Activated naive CD8-positive, alpha-beta T cell treated with anti-CD3 and anti-CD28 coated beads, Interleukin-2, amount 10 ng/mL, durations not matched to agents 7 days and 5 days (primary cell): ENCODE measurements around the gene RNGTT. TPM values are rescaled to one million over a fixed set of nuclear protein-coding genes. Genes with fewer than 3 reads are reported as not detected.
"Not testable (repeated sequence)": the region's sequence is repeated elsewhere in the genome, so short reads cannot be mapped to it uniquely, and the experiment has no call there.

Experiments
- ATAC-seq: fragments of 150-1000 bp; cut with Tn5 transposase; one replicate; pipeline ENCODE4 v1.10.0; 2021; ENCODE audit warnings: low read depth, moderate library complexity
- POLR2A ChIA-PET: fragments of 350-600 bp; sonication (Branson Sonifier 250); formaldehyde crosslinking; loops from one replicate; lab custom pipeline; 2021; ENCODE audit warnings: antibody characterized with exemption; lab: Charles Lee
- DNase-seq: peaks from one replicate; pipeline ENCODE4 v3.0.0; 2021
- H3K27ac Mint-ChIP-seq: one replicate; pipeline ENCODE4 v1.8.0; 2022; ENCODE audit warnings: mild to moderate bottlenecking, mixed read lengths
- H3K27me3 Mint-ChIP-seq: one replicate; pipeline ENCODE4 v1.8.0; 2022; ENCODE audit warnings: mild to moderate bottlenecking, moderate library complexity, mixed read lengths
- H3K36me3 Mint-ChIP-seq: one replicate; pipeline ENCODE4 v1.8.0; 2021; ENCODE audit warnings: mild to moderate bottlenecking, mixed read lengths
- H3K4me1 Mint-ChIP-seq: one replicate; pipeline ENCODE4 v1.8.0; 2021; ENCODE audit warnings: mixed read lengths
- H3K4me3 Mint-ChIP-seq: one replicate; pipeline ENCODE4 v1.8.0; 2022; ENCODE audit warnings: mild to moderate bottlenecking, moderate library complexity, mixed read lengths
- H3K9me3 Mint-ChIP-seq: one replicate; pipeline ENCODE4 v1.8.0; 2021; ENCODE audit warnings: mixed read lengths
- total RNA-seq, 2 experiments: library from RNA; stranded (reverse); gene quantifications; one replicate each; pipeline ENCODE4 v1.2.3, GENCODE V29; 2021

Gene RNGTT
- total RNA-seq, 2 experiments from 2014 or later: 19.9 to 20.1 TPM

DNA sequence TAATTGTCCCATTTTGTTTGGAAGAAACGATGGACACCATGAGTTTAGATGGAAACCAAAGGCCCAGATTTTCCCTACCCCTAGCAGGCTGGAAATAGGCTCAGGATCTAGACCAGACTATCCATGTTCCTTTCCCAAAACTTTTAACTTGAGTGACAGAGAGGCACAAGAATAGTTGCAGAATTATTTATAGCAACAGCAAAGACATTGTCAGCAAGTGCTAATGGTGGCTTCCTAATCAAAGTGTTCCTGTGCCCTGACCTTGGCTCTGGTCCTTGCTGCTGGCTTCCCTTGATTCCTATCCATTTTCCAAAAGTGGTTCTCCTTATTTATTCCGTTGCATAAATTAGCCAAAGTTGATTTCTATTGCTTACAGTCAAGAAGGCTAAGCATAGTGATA, 103.1 kb downstream of the RNGTT start:
- Mint-ChIP-seq H3K27ac (no peak overlapping the region), H3K4me3 (no peak overlapping the region), H3K9me3 (no peaks in the 10 kb centered on the region), H3K27me3 (no peaks in the 10 kb centered on the region), H3K4me1 (peaks cover 7% of the 10 kb centered on the region), H3K36me3 (peaks cover 20% of the 10 kb centered on the region)
- POLR2A ChIA-PET: no interaction called here
- ATAC-seq (no peak), DNase-seq (no peak)

DNA sequence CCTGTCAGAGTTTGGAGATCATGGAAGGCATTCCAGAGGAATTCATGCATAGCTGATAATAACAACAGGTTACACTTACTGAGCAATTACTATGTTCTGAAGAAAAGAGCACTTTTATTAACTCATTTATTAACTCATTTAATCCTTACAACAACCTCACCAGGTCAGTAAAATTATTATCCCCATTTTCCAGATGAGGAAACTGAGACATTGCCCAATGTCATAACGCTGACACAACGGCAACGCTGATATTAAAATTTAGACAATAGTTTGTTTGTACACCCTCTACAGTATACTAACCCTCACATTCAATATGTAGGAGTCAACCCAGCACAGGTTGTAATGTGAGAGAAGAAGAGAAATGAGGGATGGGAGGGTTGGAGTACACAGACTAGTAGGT, 105.0 kb downstream of the RNGTT start:
- no peaks in the 10 kb centered on the region for H3K27me3 Mint-ChIP-seq
- DNase-seq (no peak), ATAC-seq (no peak)
- no peaks in the 10 kb centered on the region for H3K4me1 Mint-ChIP-seq
- H3K9me3 Mint-ChIP-seq: no peaks in the 10 kb centered on the region
- H3K36me3 Mint-ChIP-seq: peaks cover 17% of the 10 kb centered on the region
- POLR2A ChIA-PET: no interaction called here
- no peak overlapping the region for H3K27ac Mint-ChIP-seq
- H3K4me3 Mint-ChIP-seq: no peak overlapping the region

DNA sequence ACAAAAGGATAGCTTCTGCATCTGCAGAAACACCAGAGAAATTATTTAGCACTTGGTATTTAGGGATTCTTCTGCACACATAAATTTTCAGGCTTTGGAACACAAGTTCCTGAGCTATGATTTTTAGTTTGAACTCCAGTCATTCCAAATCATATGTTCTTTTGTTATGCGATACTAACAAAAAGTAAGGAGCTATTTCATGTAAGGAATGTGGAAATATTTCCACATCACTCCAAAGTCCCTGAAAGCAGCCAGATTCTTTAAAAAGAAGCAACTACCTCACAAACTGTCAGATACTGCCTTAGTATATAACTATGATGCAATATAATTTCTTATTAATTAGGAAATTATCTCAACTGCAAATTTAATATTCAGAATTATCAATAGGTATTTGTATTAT, 106.9 kb downstream of the RNGTT start:
- Mint-ChIP-seq H3K27me3 (no peaks in the 10 kb centered on the region), H3K27ac (no peak overlapping the region), H3K9me3 (no peaks in the 10 kb centered on the region), H3K36me3 (peaks cover 14% of the 10 kb centered on the region), H3K4me1 (no peaks in the 10 kb centered on the region), H3K4me3 (no peak overlapping the region)
- ATAC-seq (no peak), DNase-seq (no peak)
- POLR2A ChIA-PET: interaction anchor here (0.6 kb wide), 1 partner anchor 1618 kb away, joined by 4 read pairs; no protein-coding TSS in a partner anchor

DNA sequence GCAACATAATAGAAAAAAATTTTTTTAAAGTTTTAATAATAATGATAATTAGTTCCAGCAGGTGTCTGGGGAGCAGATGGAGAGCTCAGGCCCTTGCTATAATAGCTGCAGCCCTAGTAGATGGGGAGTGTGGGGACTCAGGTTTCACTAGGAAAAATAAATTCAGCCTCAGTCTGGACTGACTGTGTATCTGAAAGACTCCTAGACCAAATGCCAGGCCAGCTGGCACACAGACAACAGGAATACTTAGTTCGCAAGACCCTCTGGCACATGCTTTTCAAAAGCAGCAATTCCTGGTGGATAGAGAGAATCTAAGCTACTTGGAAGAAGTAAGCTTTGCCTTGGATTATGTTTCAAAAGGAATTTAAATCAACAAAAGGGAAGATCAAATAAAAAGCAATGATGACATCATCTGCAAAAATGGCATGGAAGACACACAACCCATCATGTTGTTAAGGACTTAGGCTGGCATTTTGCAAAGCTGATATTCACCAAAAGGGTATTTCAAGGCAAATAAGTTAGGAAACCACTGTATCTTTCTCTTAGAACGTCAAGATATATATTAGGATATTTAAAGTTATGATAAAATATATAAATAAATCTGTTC, 107.8 kb downstream of the RNGTT start:
- no peak for ATAC-seq
- POLR2A ChIA-PET: no interaction called here
- DNase-seq: no peak
- H3K9me3 Mint-ChIP-seq: no peaks in the 10 kb centered on the region
- no peaks in the 10 kb centered on the region for H3K4me1 Mint-ChIP-seq
- H3K27ac Mint-ChIP-seq: no peak overlapping the region
- H3K36me3 Mint-ChIP-seq: peaks cover 12% of the 10 kb centered on the region
- no peaks in the 10 kb centered on the region for H3K27me3 Mint-ChIP-seq
- no peak overlapping the region for H3K4me3 Mint-ChIP-seq

DNA sequence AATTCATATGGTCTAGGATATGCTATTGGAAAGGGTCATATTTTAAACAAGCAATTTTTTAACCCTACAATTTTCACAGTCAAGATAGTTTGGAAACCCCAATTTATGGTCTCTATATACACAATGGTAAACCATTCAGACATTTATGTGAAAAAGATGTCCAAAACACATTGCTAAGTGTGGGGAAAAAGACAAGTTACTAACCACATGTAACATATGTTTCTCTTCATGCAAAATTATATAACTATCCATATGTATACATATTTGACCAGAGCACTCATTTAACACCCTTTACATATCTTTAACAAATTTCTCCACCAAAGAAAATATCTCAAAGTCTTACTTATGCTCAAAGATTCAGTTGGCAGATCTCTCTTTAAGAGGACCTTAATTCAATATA, 110.6 kb downstream of the RNGTT start:
- no peaks in the 10 kb centered on the region for H3K27me3 Mint-ChIP-seq

DNA sequence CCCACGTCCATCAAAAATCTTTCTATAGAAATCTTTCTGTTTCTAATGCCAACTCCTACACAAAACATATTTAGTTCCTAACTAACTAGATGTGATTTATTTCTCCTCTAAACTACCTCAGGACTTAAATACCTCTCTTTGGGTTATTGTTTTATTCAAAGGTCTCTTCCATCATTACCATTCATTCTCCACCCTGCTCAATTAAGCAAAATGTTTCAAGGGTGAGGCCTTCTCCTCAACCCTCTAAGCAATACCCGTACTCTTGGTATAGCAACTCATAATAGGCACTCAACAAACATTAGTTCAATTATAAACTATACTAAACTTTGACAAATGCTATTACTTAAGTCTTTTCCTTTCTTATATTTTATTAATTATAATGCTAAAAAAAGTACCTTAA, 111.4 kb downstream of the RNGTT start:
- POLR2A ChIA-PET: no interaction called here
- no peak for ATAC-seq
- Mint-ChIP-seq H3K9me3 (no peaks in the 10 kb centered on the region), H3K4me1 (no peaks in the 10 kb centered on the region), H3K27ac (no peak overlapping the region), H3K4me3 (no peak overlapping the region), H3K36me3 (peaks cover 11% of the 10 kb centered on the region), H3K27me3 (no peaks in the 10 kb centered on the region)
- DNase-seq: no peak

More for the DNA sequence above, 110.6 kb downstream of the RNGTT start:
- Mint-ChIP-seq H3K9me3 (no peaks in the 10 kb centered on the region), H3K36me3 (peaks cover 11% of the 10 kb centered on the region), H3K4me1 (no peaks in the 10 kb centered on the region), H3K27ac (no peak overlapping the region), H3K4me3 (no peak overlapping the region)
- no peak for ATAC-seq
- DNase-seq: no peak
- POLR2A ChIA-PET: no interaction called here

DNA sequence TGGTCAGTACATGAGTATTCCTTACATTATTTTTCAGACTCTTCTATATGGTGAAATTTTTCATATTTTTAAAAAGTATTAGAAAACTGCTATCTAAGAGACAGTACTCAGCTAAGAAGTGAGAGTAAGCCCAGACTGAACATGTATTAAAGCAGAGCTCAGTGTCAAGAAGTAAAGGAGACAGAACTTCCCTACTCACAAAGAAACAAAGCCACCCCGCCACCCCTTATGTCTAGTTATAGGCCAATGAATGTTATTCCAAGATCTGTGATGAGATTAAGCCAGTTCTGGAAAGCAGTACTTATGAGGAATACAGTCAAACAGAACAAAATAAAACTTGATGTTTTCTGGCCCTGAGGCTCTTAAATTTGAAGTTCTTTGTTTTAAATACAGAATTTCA, 114.5 kb downstream of the RNGTT start:
- Mint-ChIP-seq H3K27ac (no peak overlapping the region), H3K4me1 (no peaks in the 10 kb centered on the region), H3K9me3 (no peaks in the 10 kb centered on the region), H3K4me3 (no peak overlapping the region), H3K36me3 (peaks cover 17% of the 10 kb centered on the region), H3K27me3 (no peaks in the 10 kb centered on the region)
- POLR2A ChIA-PET: no interaction called here
- no peak for DNase-seq
- no peak for ATAC-seq

DNA sequence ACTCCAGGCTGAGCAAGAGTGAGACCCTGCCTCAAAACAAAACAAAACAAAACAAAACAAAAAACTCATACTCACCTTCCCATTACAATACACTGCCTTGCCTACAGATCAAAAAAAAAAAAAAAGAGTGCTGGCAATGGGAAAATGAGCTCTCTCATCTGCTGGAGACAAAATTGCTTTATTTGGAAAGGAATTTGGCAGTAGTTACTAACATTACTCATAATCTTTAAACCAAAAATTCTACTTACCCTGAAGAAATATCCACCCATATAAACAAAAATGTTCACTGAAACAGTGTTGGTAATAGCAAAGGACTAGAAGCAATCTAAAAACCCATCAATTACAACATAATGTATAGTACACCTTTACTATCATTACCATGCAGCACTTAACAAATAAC, 120.4 kb downstream of the RNGTT start:
- ATAC-seq: no peak
- H3K36me3 Mint-ChIP-seq: peaks cover 41% of the 10 kb centered on the region
- no peaks in the 10 kb centered on the region for H3K4me1 Mint-ChIP-seq
- H3K4me3 Mint-ChIP-seq: no peak overlapping the region
- POLR2A ChIA-PET: no interaction called here
- peaks cover 5% of the 10 kb centered on the region for H3K9me3 Mint-ChIP-seq
- no peak for DNase-seq
- H3K27ac Mint-ChIP-seq: no peak overlapping the region
- no peaks in the 10 kb centered on the region for H3K27me3 Mint-ChIP-seq

DNA sequence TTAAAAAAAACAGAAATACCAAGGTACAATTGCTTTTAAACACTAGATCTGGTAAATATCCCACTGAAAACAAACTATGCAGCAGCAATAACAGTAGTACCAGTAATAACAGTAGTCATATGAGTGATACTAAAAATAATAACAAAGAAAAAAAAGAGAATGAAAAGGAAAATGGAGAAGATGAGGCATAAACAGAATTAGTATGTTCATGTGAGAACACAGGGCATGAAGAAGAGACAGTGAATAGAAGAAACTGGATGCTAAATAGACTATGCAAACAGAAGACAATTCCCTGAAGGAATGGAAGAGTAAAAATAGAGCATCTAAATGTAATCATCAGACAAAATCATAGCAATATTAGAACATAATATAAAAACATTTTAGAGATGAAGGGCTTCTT, 121.1 kb downstream of the RNGTT start:
- no peak overlapping the region for H3K4me3 Mint-ChIP-seq
- POLR2A ChIA-PET: no interaction called here
- no peaks in the 10 kb centered on the region for H3K27me3 Mint-ChIP-seq
- no peaks in the 10 kb centered on the region for H3K4me1 Mint-ChIP-seq
- H3K9me3 Mint-ChIP-seq: peaks cover 5% of the 10 kb centered on the region
- no peak overlapping the region for H3K27ac Mint-ChIP-seq
- DNase-seq (no peak), ATAC-seq (no peak)
- H3K36me3 Mint-ChIP-seq: peaks cover 46% of the 10 kb centered on the region

DNA sequence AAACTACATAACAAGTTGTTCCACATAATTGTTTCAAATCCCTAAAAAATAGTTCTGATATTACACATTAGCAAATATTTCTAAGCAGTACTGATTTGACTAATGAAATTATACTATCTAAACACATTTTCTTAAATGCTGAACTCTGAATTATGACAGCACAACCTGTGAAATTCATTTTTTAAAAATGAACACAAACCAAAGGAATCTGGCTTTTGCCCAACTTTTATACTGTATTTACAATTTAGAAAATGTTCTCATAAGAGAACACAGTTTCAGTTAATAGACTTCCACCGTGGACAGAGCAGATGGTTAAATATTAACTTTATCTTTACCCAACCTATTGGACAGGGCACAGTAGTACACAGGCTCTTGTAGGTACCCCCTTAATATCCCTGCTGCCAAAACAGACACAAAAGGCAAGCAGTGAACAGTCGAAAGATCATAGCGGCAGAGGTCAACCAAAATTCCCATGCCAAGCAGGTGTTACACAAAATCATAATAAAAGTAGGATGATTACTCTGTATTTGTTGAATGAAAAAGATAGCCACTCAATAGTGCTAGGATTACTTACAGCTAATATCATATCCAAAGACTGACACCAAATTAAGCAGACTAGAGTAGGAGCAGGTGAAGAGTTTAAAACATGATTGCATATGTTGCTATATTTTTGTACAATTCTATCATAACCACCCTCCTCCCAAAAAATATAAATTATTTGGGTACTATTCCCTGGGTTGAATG, 122.5 kb downstream of the RNGTT start:
- H3K4me3 Mint-ChIP-seq: no peak overlapping the region
- ATAC-seq (no peak), DNase-seq (no peak)
- H3K9me3 Mint-ChIP-seq: peaks cover 11% of the 10 kb centered on the region
- POLR2A ChIA-PET: no interaction called here
- peaks cover 51% of the 10 kb centered on the region for H3K36me3 Mint-ChIP-seq
- no peaks in the 10 kb centered on the region for H3K27me3 Mint-ChIP-seq
- no peaks in the 10 kb centered on the region for H3K4me1 Mint-ChIP-seq
- H3K27ac Mint-ChIP-seq: no peak overlapping the region

DNA sequence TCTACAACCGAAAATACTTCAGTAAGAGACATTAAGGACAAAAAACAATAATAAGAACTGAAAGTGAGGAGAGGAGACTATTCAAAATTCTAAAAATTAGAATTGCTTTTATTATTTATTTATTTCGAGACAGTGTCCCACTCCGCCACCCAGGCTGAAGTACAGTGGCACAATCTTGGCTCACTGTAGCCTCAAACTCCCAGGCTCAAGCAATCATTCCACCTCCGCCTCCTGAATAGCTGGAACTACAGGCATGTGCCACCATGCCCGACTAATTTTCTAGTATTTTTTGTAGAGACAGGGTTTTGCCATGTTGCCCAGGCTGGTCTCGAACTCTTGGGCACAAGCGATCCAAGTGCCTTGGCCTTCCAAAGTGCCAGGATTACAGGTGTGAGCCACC, 123.1 kb downstream of the RNGTT start:
- no peak overlapping the region for H3K4me3 Mint-ChIP-seq
- ATAC-seq (no peak), DNase-seq (no peak)
- H3K4me1 Mint-ChIP-seq: no peaks in the 10 kb centered on the region
- H3K36me3 Mint-ChIP-seq: peaks cover 53% of the 10 kb centered on the region
- no peak overlapping the region for H3K27ac Mint-ChIP-seq
- POLR2A ChIA-PET: interaction anchor here (0.7 kb wide), 1 partner anchor 512 kb away, joined by 3 read pairs; no protein-coding TSS in a partner anchor
- H3K9me3 Mint-ChIP-seq: peaks cover 14% of the 10 kb centered on the region
- H3K27me3 Mint-ChIP-seq: no peaks in the 10 kb centered on the region

DNA sequence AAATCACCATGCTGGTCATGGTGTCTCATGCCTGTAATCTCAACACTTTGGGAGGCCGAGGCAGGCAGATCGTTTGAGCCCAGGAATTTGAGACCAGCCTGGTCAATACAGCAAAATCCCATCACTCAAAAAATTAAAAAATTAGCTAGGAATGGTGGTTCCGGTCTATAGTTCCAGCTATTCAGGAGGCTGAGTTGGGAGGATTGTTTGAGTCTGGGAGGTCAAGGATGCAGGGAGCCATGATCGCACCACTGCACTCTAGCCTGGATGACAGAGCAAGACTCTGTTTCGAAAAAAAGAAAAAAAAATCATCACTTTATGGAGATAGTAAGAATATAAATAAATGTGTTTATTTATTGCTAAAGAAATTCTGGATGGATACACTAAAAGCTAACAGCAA, 124.1 kb downstream of the RNGTT start:
- Mint-ChIP-seq H3K27me3 (no peaks in the 10 kb centered on the region), H3K9me3 (peaks cover 18% of the 10 kb centered on the region), H3K27ac (no peak overlapping the region), H3K4me1 (no peaks in the 10 kb centered on the region), H3K4me3 (no peak overlapping the region), H3K36me3 (peaks cover 56% of the 10 kb centered on the region)
- ATAC-seq: no peak
- no peak for DNase-seq
- POLR2A ChIA-PET: no interaction called here

DNA sequence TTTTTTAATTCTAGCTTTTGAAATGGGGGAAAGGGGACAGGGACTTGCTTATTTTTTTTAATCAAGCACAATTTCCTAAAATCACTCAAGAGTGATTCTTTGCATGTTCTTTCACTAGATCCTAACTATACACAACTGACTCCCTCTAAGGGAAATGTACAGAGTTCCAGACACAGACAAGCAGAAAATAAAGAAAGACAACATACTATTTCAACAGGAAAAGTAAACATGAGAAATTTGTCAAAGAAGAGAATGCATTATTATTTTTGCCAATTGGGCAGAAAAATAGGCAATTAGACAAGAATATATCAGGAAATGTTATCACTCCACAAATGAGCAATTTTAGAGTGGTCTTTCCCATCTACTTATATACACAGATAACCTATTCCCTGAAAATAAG, 128.2 kb downstream of the RNGTT start:
- POLR2A ChIA-PET: no interaction called here

DNA sequence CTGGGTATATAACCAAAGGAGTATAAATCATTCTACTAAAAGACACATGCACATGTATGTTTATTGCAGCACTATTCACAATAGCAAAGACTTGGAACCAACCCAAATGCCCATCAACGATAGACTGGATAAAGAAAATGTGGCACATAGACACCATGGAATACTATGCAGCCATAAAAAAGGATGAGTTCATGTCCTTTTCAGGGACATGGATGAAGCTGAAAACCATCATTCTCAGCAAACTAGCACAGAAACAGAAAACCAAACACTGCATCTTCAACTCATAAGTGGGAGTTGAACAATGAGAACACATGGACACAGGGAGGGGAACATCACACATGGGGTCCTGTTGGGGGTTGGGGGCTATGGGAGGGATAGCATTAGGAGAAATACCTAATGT, 130.3 kb downstream of the RNGTT start:
- peaks cover 76% of the 10 kb centered on the region for H3K36me3 Mint-ChIP-seq
- H3K9me3 Mint-ChIP-seq: peaks cover 54% of the 10 kb centered on the region
- H3K27me3 Mint-ChIP-seq, H3K27ac Mint-ChIP-seq, H3K4me1 Mint-ChIP-seq, POLR2A ChIA-PET, DNase-seq, H3K4me3 Mint-ChIP-seq, ATAC-seq: not testable (repeated sequence)

More for the DNA sequence above, 128.2 kb downstream of the RNGTT start:
- Mint-ChIP-seq H3K9me3 (peaks cover 41% of the 10 kb centered on the region), H3K36me3 (peaks cover 67% of the 10 kb centered on the region), H3K27ac (no peak overlapping the region), H3K27me3 (no peaks in the 10 kb centered on the region), H3K4me1 (no peaks in the 10 kb centered on the region), H3K4me3 (no peak overlapping the region)
- DNase-seq (no peak), ATAC-seq (no peak)
